Heart left ventricle (tissue), 16 donors: ENCODE measurements around the gene DNM3. TPM values are rescaled to one million over a fixed set of nuclear protein-coding genes. Genes with fewer than 3 reads are reported as not detected.

Experiments used
- ATAC-seq, 4 donors: fragments of 200-7000 bp; cut with Tn5 transposase; one replicate each; pipeline ENCODE4 v1.9.1; 2020 to 2022; ENCODE audit warnings: moderate library complexity in 4 of 4, mild to moderate bottlenecking in 3 of 4, moderate number of reproducible peaks in 1 of 4
- DNase-seq, 5 donors: peaks; one replicate each; pipeline ENCODE4 v3.0.0-alpha.2; 2020
- H3K27ac ChIP-seq, 12 donors: fragments of 200-600 bp; sonication (generic) in 4 of 12; one replicate each; pipeline versions ENCODE4 v1.5.0 to v1.8.0; 2016 to 2022; ENCODE audit warnings: mild to moderate bottlenecking in 2 of 12
- H3K27me3 ChIP-seq, 9 donors: fragments of 200-600 bp; sonication (generic) in 2 of 9; one replicate each; pipeline versions ENCODE4 v1.5.1 to v1.8.0; 2016 to 2022; ENCODE audit warnings: mild to moderate bottlenecking in 3 of 9
- H3K36me3 ChIP-seq, 9 donors: fragments of 200-600 bp; sonication (generic) in 2 of 9; one replicate each; pipeline versions ENCODE4 v1.5.0 to v1.8.0; 2018 to 2022; ENCODE audit warnings: mild to moderate bottlenecking in 2 of 9
- H3K4me1 ChIP-seq, 12 donors: fragments of 200-600 bp; sonication (generic) in 4 of 12; one replicate each; pipeline versions ENCODE4 v1.5.0 to v1.8.0; 2016 to 2022; ENCODE audit warnings: mild to moderate bottlenecking in 3 of 12
- H3K4me3 ChIP-seq, 12 donors: fragments of 200-600 bp; sonication (generic) in 4 of 12; one replicate each; pipeline versions ENCODE4 v1.5.0 to v1.8.0; 2017 to 2022; ENCODE audit warnings: mild to moderate bottlenecking in 9 of 12, moderate library complexity in 4 of 12
- H3K9me3 ChIP-seq, 12 donors: fragments of 200-600 bp; sonication (generic) in 4 of 12; one replicate each; pipeline versions ENCODE4 v1.5.0 to v1.8.0; 2016 to 2022; ENCODE audit warnings: mild to moderate bottlenecking in 1 of 12
- POLR2A ChIP-seq, 2 donors: fragments of 450-650 bp; IDR thresholded peaks; one replicate each; pipeline ENCODE4 v1.6.1; 2017; ENCODE audit warnings: antibody characterized with exemption in 2 of 2, mild to moderate bottlenecking in 2 of 2, moderate library complexity in 2 of 2
- WGBS, 4 donors: extraction: QIAGEN DNeasy Blood & Tissue Kit in 2 of 4; methylation state at CpG; one replicate each; pipeline versions ENCODE4 v1.1.5 to v1.1.7; 2013 to 2018; 5-methylcytosine and 5-hydroxymethylcytosine counted together
- intact Hi-C, 10 donors: fragments of 100-400 bp; cut with DNase I; formaldehyde crosslinking; loops; one replicate each; pipeline versions ENCODE4 v1.11.1 to v1.14.2; 2022
- polyA plus RNA-seq, 2 donors: library from polyadenylated mRNA; stranded (reverse); fragments of 200-250 nt; gene quantifications; one replicate each; pipeline ENCODE4 v1.2.3, GENCODE V29; 2013
- total RNA-seq, 9 donors: library from RNA; depleted of rRNA in 2 of 9; stranded (reverse); fragments of >200 nt in 2 of 9; fragmentation: NEBNext Ultra II Directional in 3 of 9; extraction: Animal tissue kit (Norgen Biotek cat#: 25700) in 3 of 9; gene quantifications; one replicate each; pipeline versions ENCODE4 v1.1.0 to v1.2.4, GENCODE V29; 2016 to 2023
- TF ChIP-seq, protein P1 (sequence below), 12 donors: fragments of 200-600 bp; sonication (generic) in 4 of 12; IDR thresholded peaks; one replicate each; pipeline versions ENCODE4 v1.5.0 to v1.8.0; 2018 to 2022; ENCODE audit warnings: antibody characterized with exemption in 12 of 12, mild to moderate bottlenecking in 5 of 12
- donor health status: ischemic (EF 13 %, LVEDD 7.1; RV severe dilation, severe dysfunction).
- donor health status: healthy with polysubstance abuse.
- donor health status: DM: no; HTN: yes; CAD: no.
- donor health status: DM: no; HTN: no; CAD: no.
- donor health status: ischemic (EF 25% LVEDD 6.9; RV normal size, moderate dysfunction).
- donor health status: ischemic (EF 25% LVEDD 5.7; RV mildly dilated, moderate dysfunction).
- donor health status: healthy.
- donor health status: DM: yes; HTN: yes; CAD: no.
- donor health status: ischemic (EF 35%, LVEDD 5.7; RV mildly dilated, moderate dysfunction).
- donor health status: nonischemic (EF 11% LVEDD 7.7; RV severe dilation, severe dysfunction).
- donor health status: DM: yes; HTN: yes; CAD: no.
- donor health status: PGD.
- donor health status: ischemic (EF 29% LVEDD 5.4; RV normal size, mild dysfunction).
- donor health status: nonischemic (EF 23%, LVEDD 6.1; RV moderate dilation, normal function).

The DNM3 gene
- total and polyA plus RNA-seq, 11 donors, result 0.44 to 3.9 (median 1.9) TPM

DNA sequence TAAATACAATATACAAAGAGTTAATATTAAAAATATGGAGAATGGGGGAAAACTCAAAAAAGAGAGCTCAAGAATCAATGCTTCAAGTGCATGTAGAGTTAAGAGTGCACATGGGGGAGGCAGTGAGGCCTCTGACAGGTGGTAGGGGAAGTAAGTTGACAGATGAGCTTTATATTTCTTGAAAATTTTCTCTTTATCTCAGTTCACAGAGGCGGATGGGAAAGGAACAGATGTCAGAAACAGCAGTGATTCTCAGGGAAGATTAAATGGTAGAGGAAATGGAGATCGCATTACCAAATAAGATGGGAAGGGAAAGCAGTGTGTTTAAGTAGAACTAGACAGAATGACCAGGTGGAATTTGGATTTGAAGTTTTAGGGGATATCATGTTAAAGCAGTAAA is 379.1 kb downstream of the DNM3 start:
- no peak for TF ChIP-seq POLR2A (IDR thresholded peaks at IDR 0.05)
- TF ChIP-seq, protein P1, sequence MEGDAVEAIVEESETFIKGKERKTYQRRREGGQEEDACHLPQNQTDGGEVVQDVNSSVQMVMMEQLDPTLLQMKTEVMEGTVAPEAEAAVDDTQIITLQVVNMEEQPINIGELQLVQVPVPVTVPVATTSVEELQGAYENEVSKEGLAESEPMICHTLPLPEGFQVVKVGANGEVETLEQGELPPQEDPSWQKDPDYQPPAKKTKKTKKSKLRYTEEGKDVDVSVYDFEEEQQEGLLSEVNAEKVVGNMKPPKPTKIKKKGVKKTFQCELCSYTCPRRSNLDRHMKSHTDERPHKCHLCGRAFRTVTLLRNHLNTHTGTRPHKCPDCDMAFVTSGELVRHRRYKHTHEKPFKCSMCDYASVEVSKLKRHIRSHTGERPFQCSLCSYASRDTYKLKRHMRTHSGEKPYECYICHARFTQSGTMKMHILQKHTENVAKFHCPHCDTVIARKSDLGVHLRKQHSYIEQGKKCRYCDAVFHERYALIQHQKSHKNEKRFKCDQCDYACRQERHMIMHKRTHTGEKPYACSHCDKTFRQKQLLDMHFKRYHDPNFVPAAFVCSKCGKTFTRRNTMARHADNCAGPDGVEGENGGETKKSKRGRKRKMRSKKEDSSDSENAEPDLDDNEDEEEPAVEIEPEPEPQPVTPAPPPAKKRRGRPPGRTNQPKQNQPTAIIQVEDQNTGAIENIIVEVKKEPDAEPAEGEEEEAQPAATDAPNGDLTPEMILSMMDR (IDR thresholded peaks at IDR 0.05), result no peak
- no peak for DNase-seq
- Histone ChIP-seq H3K9me3 (no peaks in the 10 kb centered on the region), H3K27me3 (no peaks in the 10 kb centered on the region), H3K4me3 (no peak overlapping the region), H3K36me3 (no peaks in the 10 kb centered on the region), H3K4me1 (no peaks in the 10 kb centered on the region), H3K27ac (no peak overlapping the region)
- WGBS, 4 donors, result 74 to 95% (median 86%) methylated on average over 2 of the region's 2 CpGs
- intact Hi-C loops, result no loop called here
- ATAC-seq, result no peak

DNA sequence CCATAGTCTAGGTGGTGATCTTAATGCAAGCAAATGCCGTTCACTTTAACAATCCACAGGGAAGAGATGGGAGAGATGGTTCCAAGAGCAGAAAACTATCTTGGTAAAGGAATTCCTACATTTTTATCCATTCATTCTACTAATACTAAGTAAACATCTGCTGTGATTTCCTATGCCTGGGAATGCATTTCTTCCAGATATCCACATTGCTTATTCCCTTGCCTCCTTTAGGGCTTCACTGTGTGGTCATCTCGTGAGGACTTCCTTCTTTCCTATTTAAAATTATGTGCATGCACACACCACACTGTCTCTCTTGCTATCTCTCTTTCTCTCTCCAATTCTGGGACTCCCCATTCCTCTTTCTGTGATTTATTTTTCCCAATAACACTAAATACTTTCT is 380.1 kb downstream of the DNM3 start:
- no peaks in the 10 kb centered on the region for H3K27me3 ChIP-seq
- no peak overlapping the region for H3K4me3 ChIP-seq
- no peak for DNase-seq
- 83 to 90% (median 87%) methylated on average over 2 of the region's 2 CpGs for WGBS, 4 donors
- TF ChIP-seq POLR2A (IDR thresholded peaks at IDR 0.05), result no peak
- TF ChIP-seq, protein P1 (IDR thresholded peaks at IDR 0.05), result no peak
- ATAC-seq, result no peak
- H3K36me3 ChIP-seq, result no peaks in the 10 kb centered on the region
- H3K4me1 ChIP-seq, result no peaks in the 10 kb centered on the region
- no peaks in the 10 kb centered on the region for H3K9me3 ChIP-seq
- no peak overlapping the region for H3K27ac ChIP-seq
- intact Hi-C loops, result no loop called here

DNA sequence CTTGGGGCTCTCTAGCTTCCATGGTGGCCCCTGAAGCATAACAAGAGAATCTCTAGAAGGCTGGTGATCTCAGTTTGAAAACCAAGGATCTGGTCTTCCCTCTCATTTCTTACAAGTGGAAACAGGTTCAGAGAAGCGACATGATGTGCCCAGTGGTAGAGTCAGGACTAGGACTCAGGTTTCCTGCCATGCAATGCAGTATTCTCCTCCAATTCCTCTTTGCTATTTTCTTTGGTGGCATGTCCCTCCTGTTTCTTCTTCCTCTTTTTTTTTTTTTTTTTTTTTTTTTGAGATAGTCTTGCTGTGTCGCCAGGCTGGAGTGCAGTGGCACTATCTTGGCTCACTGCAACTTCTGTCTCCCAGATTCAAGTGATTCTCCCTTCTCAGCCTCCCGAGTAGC is 383.6 kb downstream of the DNM3 start:
- Histone ChIP-seq H3K4me3 (no peak overlapping the region), H3K9me3 (no peaks in the 10 kb centered on the region), H3K36me3 (no peaks in the 10 kb centered on the region), H3K27me3 (no peaks in the 10 kb centered on the region), H3K27ac (no peak overlapping the region), H3K4me1 (no peaks in the 10 kb centered on the region)
- no peak for DNase-seq
- 91 to 97% (median 91%) methylated on average over 3 of the region's 3 CpGs for WGBS, 4 donors
- intact Hi-C loops, result no loop called here
- TF ChIP-seq POLR2A (IDR thresholded peaks at IDR 0.05), result no peak
- TF ChIP-seq, protein P1 (IDR thresholded peaks at IDR 0.05), result no peak
- no peak for ATAC-seq

DNA sequence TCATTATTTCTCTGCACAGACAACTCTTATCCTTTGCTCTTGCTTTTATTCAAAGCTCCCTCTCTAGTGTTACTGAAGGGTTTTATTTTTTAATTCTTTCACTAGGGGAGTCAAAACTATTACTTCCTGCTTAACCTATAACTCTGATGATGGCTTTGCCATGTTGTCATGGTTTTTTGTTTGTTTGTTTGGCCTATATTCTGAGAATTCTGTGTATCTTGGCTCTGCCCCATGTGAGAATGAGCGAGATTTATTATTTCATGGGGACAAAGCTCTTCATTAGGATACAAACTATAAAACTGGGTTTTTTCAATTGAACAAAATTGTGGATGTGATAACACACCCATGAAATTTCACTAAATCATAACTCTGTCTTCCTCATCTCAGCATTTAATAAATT is 388.6 kb downstream of the DNM3 start:
- Histone ChIP-seq H3K4me3 (no peak overlapping the region), H3K27me3 (no peaks in the 10 kb centered on the region), H3K4me1 (no peaks in the 10 kb centered on the region), H3K36me3 (no peaks in the 10 kb centered on the region), H3K27ac (no peak overlapping the region), H3K9me3 (no peaks in the 10 kb centered on the region)
- DNase-seq (no peak), ATAC-seq (no peak)
- WGBS, 4 donors, result 81 to 93% (median 85%) methylated on average over 1 of the region's 1 CpG
- intact Hi-C loops, result no loop called here
- TF ChIP-seq, protein P1 (IDR thresholded peaks at IDR 0.05), result no peak
- no peak for TF ChIP-seq POLR2A (IDR thresholded peaks at IDR 0.05)
